GM21447 (cell line): ENCODE results near the gene CCDC61.

Experiments
- ATAC-seq: cut with Tn5 transposase; IDR thresholded peaks from one replicate; pipeline ENCODE4 v1.9.1; 2021; ENCODE audit not compliant: unreplicated experiment

The CCDC61 gene

DNA sequence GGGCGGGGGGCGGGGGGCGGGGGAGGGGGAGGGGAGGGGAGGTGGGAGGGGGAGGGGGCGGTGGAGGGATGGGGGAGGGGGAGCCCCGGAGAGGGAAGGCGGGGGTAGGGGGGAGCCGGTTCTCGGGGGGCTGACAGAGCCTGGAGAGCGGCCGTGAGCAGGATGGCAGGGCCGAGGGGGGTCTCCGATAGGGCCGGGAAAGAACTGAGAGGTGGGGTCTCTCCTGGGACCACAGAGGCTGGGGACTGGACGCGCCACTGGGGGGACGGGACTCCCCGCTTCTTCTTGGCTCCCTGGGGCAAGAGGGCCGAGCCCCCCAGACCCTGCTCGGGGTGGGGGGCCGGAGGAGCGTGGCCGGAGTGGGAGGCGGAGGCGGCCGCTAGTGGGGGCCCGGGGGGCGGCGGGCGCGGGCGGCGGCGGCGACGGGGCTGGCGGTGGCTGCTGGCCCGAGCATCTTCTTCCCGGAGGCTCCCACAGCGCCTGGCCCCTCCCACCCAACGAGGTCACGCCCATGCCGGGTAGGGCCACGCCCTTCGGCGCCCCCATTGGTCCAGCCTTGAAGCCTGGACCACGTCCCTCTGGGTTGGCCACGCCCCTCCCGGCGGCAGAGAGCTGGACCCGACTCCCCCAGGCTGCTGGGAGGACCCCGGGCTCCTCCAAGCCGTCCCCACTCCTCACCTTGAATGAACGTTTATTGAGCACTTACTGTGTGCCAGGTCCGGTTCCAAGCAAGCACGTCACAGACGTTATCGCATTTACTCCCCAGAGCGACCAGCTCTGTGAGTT lies 21.5 kb upstream of the CCDC61 start, which contains the start of gene NOVA2:
NOVA2 (minus strand) TSS at position 313 of the 786 bp plus-strand sequence. CDS start 514 bp downstream, outside the sequence.
- no peak for ATAC-seq

DNA sequence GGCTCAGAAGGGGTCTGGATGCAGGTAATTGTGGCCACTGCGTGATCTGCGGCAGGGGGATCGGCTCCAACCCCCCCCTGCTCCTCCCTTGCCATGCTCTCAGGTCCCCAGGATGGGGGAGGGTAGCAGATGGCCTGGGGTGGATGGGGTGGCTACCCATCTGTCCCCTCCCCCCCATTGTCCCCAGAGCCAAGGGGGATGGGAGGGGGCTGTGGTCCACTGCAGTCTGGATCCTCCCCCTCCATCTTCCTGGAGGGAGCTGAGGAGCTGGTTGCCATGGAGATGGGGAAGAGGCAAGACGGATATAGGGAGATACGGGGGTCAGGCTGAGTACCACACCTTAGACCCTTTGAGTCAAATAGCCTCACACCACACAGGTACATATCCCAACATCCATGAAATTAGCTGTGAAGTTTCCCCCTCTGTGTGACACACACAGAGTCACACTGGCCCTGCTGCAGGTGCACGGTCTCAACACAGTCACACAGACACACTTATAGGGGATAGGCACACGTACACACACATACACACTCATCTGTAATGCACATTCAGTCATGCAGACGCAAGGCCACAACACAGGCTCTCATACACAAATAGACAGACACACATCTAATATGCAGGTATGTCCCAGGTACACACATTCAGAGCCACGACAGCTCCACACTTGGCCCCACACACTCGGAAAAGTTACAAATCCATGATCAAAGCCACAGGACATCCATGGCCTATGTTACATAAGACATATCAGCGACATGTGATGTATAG lies 19.8 kb upstream of the CCDC61 start:
- ATAC-seq = no peak

DNA sequence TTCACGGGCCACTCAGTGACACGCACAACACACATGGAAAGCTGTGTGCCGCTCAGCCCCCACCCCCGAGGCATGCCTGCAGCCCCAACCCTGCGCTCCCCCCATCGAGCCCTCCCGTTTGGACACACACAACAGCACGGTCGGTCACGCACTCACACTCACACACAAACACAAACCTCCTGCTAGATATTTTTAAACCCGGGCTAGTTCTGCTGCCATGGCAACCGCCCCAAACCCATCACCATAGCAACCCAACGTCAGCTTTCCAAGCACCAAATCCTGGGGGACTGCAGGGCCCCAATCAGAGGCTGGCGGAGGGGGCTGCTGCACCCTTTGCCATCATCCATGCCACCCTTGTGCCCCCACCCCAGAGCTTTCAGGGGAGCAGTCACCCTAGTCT lies 19.1 kb upstream of the CCDC61 start:
- ATAC-seq = no peak

DNA sequence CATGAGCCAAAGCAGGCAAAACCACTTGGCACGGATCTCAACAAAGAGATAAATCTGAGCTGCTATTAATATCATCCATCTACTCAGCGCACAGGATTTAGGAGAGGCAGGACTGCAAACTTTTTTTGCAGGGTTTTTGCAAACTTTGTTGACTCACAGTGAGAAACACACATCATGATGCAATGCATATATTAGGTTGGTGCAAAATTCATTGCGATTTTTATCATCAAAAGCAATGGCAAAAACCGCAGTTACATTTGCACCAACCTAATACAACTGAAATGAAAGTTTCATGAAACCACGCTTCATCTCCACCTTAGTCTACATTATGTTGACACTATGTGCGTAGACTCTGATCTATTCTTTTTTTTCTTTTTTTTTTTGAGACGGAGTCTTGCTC lies 17.1 kb upstream of the CCDC61 start:
- ATAC-seq = no peak

DNA sequence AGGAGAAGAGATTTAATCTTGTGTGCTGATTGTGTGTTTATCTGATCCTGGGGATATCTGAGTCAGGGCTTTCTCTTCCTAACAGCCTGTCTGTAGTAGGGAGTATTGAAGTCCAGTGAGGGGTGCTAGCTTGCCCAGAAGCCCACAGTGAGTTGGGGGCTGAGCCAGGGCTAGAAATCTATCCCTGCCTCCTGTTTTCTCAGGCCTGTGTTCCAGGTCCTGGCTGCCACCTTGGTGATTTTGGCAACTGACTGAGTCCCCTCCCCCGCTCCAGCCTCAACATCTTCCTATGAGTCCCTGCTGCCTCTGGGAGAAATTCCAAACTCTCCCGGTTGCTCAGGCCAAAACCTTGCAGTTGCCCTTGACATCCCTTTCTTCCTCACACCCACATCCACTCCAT lies 13.9 kb upstream of the CCDC61 start:
- ATAC-seq = no peak

DNA sequence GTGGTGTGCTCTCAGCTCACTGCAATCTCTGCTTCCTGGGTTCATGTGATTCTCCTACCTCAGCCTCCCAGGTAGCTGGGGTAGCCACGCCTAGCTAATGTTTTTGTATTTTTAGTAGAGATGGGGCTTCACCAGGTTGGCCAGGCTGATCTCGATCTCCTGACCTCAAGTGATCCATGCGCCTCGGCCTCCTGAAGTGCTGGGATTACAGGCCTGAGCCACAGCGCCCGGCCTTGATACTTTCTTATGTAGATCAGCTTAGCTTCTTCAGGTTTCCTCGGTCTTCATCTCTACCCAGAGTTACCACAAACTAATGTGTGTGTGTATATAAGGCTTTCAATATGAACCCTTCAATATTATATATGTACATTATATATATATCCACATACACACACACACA lies 9.9 kb upstream of the CCDC61 start:
- no peak for ATAC-seq

DNA sequence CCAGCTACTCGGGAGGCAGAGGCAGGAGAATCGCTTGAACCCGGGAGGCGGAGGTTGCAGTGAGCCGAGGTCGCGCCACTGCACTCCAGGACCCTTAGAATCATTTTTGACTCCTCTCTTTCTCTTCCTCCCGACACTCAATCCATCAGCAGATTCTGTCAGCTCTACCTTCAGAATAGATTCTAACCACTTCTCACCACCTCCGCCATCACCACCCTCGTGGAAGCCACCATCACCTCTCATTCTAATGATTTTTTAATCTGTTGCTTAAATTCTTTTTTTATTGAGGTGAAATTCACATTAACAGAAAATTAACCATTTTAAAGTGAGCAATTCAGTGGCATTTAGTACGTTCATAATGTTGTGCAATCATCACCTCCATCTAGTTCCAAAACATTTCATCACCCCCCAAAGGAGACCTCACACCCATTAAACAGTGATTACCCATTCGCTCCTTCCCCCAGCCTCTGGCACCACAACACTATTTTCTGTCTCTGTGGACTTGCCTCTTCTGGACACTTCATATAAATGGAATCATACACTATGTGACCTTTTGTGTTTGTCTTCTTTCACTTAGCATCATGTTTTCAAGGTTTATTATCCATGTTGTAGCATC lies 5.0 kb upstream of the CCDC61 start:
- ATAC-seq = no peak

DNA sequence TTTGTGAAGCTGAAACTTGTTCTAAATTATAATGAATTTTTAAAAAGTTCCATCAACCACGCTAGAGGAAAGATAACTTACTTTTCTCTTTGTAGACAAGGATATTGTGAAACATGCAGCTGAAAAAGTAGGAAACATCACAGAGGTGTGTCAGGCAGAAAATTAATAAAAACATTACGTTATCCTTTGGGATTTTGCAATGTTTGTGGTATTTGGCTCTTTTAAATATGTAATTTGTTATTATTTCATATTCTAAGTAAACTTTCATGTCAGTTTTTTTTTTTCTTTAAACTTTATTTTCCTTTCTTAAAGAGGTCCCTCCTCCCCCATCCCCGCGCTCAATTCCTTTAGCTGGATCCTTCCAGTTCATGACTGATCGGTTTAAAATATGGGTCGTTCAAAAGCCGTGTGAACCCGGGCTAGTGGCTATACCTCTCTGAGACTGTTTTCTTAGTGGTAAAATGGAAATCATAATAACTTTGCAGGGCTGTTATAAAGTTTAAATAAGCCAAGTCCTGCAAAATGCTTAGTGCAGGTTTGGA lies 740 bp upstream of the CCDC61 start:
- ATAC-seq = no peak

DNA sequence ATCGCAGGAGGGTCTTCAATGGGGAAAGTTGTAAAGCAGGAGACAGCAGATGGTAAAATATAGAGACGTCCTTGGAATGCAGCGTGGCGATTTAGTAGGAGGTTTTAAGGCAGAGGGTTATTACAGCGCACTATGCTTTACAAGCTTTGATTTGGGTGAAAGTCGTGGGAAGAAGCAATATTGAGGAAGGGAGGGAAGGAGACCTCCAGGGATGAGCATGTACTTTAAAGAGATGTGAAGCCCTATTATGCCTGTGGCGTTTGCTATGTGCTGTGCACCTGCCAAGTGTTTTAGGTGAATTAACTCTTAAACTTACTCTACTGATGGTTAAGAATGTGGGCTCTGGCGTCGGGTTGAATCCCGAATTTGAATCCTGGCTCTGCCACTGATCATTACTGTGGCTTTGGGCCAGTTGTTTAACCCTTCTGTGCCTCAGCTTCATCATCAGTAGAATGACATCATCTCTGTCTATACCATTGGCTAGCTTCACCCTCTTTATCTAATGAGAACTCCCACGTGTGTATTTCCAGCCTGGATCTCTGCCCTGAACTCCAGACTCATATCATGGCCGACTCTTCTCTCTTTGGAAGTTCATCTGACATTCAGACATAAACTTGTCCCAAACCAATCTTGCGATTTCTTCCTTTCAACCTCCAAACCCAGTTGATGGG lies 583 bp downstream of the CCDC61 start:
- no peak for ATAC-seq

DNA sequence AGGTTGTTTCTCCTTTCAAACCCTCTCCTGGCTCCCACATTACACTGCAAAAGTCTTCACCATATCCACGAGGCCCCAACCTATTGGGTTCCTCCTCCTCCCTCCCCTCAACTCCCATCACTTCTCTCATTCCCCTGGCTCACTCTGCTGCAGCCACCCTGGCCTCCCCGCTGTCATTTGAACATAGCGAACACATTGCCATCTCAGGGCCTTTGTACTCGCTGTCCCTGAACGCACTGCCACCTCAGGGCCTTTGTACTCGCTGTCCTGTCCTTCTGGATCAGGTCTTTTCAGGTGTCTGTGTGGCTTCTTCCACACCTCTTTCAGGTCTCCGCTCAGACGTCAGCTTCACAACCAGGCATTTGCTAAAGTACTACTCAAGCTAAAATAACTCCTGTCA lies 1.7 kb downstream of the CCDC61 start:
- no peak for ATAC-seq

DNA sequence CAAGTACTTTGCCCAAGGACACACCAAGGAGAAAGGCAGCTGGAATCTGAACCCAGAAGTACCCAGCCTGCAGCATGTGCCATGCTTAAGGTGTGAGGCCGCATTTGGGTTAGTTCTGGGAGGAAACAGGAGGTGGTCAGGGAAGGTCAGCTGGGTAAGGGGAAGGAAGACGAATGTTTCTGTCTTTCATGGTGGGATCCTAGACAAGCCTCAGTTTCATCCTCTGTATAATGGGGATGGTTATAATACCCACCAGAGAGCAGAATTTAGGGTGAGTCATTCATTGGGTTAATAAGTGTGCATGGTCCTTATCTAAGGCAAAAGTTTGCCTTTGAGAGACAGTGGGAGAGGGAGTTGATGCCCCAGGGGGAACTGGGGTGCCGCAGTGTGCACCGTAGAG lies 3.6 kb downstream of the CCDC61 start:
- ATAC-seq = no peak

DNA sequence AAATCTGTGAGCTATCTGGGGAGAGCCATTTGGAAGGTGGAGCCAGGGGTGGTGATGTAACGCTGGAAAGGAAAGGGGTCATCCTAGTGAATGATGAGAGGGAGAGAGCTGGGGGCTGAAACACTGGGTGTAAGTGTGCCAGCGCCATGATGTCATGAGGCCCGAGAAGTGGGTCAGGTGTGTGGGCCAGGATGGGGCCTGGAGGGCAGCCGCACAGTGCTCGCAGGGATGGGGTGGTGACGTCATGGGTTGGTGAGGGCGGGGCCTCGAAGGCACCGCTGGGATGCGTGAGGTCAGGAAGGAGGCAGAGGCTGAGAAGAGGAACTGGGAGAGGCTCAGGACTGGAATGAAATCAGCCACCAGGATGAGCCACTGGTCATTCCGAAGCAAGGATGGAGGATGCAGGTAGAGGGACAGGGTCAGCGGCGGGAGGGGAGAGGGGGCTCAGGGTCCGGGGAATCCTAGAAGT lies 4.4 kb downstream of the CCDC61 start:
- ATAC-seq = no peak

DNA sequence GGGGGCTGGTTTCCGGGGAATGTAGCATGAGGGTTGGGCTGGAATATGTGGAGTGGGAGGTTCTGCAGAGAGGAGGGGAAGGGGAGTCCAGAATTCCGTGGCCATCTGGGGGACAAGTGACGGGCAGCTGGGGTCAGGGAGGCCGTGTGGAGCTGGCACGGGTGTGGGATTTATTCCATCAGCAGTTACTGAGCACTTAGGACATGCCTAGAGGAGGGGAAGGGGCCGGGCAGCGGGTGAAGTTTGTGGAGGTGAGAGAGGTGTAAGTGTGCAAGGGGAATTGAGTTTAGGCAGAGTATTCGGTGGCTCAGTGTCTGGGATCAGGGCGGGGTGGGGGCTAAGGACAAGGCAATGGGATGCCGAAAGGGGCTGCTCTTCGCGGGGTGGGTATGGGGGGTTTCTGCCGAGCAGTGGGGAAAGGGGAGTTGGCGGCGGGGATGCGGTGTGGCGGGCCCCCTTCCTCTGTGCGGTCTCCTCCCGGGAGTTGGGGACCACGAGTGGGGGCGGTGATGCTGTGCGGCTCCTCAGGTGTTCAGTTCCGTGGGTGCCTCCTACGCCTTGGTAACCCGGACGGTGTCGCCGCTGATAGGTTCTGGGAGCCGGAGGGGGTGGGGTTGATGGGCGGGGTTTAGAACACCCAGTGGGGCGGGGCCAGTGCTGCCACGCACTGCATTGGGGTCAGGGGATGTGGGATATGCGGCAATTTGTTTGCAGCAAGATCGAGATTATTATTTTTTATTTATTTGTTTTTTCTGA lies 5.4 kb downstream of the CCDC61 start:
- ATAC-seq = no peak

DNA sequence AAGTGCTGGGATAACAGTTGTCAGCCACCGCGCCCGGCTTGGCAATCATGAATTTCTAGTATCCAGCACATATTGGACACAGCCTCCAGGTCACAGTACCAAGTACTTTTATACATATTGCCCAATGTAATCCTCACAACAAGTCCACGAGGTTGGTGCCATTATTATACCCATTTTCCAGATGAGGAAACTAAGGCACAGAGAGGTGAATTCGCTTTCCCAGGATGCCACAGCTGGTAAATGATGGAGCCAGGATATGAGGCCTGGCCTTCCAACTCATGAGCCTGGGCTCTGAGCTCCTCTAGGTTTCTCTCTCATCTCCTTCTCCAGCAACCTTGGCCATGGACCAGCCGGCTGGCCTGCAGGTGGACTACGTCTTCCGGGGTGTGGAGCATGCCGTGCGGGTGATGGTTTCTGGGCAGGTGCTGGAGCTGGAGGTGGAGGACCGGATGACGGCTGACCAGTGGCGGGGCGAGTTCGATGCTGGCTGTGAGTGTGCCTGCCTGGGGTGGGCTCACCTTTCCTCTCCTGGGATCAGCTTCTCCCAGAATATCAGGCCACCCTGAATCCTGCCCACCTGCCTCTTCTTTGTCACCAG lies 7.5 kb downstream of the CCDC61 start:
- no peak for ATAC-seq

DNA sequence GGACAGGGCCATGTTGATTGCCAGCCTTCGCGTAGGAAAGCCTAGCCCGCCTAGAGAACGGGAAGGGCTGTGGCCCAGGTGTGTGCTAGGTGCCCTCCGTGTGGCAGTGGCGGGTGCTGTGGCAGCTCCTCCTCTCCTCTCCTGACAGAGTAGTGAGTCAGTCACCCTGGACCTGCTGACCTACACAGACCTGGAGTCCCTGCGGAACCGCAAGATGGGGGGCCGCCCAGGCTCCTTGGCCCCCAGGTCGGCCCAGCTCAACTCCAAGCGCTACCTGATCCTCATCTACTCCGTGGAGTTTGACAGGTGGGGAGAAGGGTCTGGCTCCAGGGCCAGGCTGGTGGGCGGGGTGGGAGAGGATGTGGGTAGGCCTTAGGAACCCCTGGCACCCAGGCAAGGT lies 11.1 kb downstream of the CCDC61 start:
- no peak for ATAC-seq

DNA sequence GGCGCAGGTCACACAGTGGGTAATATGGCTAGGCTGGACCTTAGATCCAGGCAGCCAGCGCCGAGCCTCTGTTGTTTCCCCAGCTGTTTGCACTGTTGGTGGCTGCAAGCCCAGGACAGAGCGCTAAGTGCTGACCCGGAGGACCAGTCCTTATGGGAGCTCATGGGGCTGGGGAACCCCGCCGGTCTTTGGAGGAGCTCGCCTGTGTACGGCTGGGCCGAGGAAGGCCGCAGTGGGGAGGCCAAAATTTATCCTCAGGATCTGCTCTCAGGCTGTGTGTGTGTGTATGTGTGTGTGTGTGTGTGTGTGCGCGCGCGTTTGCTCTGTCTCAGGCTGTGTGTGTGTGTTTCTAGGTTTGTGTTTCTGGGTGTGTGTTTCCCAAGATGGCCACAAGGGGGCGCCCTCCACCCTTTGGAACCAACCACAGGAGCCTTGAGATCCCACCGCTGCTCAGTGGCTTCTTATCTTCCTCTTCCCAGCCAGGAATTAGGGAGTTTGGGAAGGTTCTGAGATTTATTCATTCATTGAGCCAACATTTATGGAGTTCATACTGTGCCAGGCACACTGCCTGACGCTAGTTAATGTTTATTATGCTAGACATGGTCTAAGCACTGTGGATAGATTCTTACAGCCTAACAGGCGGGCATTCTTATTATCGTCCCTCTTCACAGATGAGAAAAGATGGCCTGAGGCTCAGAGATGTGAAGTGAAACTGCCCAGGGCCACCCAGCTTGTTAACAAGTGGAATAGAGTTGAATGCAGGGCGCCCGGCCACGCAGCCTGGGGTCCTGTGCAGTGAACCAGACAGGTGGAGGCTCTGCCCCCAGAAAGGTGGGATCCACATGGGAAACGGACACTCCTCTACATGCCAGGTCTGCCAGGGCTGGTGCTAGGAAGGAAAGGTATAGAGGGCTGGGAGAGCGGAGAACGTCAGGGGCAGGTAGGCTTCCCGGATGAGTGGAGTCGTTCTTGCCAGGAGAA lies 14.6 kb downstream of the CCDC61 start:
- ATAC-seq = no peak

DNA sequence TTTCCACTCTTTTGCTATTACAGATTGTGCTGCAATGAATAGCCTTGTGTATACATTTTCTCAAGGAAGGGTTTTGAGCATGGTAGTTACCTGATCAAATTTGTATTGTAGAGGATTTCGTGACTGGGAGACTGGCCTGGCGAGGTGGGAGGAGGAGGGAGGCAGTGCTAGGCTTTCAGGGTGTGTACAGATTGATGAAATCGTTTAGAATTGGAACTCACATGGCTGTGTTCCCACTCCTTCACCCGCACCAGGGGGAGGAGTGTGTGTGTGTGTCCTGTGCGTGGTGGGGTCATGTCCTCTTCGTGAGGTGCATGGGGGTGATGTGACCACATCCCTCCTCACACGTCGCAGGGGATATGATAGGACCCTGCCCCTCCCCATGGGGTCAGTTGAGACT lies 19.3 kb downstream of the CCDC61 start:
- no peak for ATAC-seq

DNA sequence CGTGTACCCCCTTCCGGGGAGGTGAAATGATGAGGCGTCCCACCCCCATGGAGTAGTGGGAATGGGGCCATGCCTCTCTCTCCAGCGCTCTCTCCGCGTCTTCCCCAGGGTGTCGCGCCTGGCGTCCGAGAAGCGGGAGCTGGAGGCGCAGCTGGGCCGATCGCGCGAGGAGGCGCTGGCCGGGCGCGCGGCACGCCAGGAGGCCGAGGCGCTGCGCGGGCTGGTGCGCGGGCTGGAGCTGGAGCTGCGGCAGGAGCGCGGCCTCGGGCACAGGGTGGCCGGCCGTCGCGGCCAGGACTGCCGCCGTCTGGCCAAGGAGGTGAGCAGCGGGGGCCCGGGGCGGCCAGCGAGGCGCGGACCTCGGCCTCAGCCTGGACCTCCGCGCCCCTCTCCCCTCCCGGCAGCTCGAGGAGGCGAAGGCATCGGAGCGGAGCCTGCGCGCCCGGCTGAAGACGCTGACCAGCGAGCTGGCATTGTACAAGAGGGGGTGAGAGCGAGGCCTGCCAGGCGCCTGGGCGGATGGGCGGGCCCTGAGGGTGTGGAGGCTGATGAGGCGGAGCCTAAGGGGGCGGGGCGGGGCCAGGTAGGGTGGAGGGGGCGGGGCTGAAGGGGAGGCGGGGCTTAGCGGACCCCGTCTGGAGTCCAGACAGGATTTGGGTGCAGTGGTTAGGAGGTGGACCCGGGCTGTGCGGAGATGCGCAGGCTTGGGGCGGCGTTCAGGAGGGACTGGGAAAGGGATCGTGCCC lies 19.8 kb downstream of the CCDC61 start:
- no peak for ATAC-seq
